Activated effector memory CD4-positive, alpha-beta T cell treated with Interleukin-2 at 50 U/mL for 16 hours (primary cell): ENCODE data around the gene IQUB.
"Not testable (repeated sequence)": the region's sequence is repeated elsewhere in the genome, so short reads cannot be mapped to it uniquely, and the experiment has no call there.

Source experiments
- DNase-seq: peaks from one replicate; pipeline ENCODE4 v3.0.0-alpha.2; 2020

IQUB gene

DNA sequence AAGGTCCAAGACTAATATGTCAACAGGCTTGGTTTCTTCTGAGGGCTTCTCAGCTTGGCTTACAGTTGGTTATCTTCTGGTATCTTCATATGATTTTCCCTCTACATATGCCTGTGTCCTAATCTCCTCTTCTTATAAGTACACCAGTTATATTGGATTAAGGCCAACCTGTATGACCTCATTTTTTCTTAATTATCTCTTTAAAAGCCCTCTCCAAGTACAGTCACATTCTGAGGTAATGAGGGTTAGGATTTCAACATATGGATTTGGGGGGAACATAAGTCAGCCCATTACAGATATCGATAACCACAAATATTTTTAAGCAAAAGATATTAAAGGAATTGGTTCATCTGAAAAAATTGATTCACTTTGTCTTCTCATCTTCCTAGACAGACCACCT is 49.2 kb downstream of the IQUB start:
- no peak for DNase-seq

DNA sequence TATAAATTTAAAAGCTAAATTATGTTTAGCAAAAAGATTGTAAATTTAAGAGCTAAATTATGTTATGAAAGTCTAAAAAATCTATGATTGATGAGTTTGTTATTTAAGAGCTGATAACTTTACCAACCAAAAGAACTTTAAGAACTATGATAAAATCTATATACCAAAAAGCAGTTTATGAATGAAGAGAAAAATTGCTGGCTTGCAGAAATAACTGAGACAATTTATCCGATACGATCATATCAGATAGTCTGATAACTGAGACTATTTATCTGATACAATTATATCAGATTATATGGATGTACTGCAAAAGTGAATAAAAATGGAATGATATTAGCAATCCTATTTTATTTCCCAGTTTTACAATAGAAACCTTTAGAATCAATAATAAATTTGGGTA is 50.2 kb downstream of the IQUB start:
- no peak for DNase-seq

DNA sequence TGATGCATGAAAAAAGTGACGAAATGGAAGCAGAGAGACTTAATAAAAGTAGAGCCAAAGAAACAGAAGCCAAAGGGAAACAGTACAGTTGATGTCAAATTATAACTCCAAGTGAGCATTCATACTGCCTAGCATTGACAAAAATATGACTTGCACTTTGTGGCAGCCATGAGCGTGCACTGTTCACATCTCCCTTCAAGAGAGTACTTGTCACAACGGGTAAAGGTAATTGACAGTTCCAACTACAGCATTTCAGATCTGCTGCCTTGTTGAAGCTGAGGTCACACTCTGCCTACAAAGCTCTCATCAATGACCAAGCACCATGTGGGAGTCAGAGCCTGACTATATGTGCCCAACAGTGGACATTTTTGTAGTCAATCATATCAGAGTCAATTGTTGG is 54.3 kb downstream of the IQUB start:
- no peak for DNase-seq

DNA sequence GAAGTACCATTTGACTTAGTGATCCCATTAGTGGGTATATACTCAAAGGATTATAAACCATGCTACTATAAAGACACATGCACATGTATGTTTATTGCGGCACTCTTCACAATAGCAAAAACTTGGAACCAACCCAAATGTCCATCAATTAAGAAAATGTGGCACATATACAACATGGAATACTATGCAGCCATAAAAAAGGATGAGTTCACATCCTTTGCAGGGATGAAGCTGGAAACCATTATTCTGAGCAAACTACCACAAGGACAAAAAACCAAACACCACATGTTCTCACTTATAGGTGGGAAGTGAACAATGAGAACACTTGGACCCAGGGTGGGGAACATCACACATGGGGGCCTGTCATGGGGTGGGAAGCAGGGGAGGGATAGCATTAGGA is 56.3 kb downstream of the IQUB start:
- not testable (repeated sequence) for DNase-seq

DNA sequence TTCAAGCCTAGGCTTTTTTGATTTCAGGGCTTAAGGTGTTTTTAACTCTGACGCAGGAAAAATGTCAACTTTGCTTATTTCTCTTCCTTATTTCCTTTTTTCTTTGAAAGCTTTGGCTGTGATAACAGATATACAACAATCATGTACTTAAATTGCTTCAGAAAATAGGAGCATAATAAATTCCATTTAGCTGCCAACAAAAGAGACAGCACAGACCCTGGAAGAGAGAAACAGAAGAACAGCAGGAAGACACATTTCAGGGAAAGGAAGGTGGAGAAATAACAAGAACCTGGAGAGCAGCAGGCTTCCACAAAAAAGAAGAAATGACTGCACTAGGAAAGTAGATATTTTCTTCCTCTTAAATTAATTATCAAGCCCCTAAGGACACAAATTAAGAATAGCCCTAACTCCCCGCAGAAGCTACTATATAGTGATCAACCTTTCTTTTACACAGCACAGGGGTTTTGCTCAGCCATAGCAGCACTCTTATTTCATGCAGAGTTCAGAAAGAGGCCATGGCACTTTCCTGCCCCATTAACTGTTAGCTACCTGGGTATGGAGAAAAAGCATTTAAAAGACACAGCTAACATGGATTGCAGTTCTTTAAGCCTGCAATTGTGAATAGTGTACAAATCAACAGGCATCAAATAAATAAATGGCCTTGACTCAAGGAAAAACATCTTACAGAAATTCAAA is 61.5 kb downstream of the IQUB start:
- no peak for DNase-seq

DNA sequence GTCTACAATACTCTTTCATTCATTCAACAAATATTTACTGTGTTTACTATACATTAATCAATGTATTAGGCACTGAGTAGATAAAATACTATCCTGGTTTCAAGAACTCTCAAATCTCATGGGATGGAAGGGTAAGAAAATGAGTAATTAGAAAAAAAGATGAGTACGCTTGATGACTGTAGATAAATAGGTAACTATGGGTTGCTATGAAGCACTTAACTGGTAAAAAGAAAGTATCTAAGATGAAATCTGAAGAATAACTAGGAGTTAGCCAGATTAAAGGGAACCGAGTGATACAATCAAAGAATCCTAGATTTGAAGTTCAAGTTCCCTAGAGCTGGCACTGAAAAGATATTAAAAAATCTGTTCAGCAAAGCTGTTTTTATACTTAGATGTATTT is 62.1 kb downstream of the IQUB start:
- DNase-seq: no peak

DNA sequence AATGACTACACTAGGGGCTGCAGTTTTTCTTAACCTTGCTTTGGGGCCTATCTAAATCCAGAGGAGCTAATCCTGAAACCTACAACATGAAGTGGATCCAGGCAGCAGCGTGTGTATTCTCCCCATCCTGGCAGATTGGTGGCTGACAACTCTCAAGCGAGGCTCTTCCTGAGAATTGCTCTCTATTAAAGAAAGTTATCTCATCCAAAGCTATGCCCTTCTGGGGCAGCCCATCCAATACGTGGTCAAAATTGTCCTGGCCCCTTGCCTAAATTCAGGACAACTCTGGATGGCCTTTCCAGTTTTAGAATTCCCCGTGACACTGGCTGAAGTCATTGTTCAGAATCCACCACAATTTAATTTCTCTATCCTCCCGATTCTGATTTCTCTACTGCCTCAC is 66.1 kb downstream of the IQUB start:
- no peak for DNase-seq

DNA sequence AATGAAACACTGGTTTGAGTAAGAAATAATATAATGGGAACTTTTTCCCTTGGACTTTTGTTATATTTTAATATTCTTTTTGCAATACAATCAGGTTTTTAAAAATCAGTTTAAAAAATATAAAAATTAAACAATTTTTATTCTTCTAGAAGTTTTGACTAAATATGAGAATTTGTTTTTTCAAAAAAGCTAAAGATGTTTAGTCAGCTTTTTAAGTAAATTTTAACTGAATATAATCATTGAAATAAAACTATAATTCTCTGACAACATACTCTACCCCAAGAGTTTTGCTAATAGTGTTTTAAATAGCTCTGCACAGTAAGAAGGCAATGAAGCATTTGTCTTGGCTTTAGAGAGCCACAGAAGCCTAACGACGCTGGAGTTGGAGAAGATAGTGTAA is 70.5 kb downstream of the IQUB start:
- DNase-seq: no peak

DNA sequence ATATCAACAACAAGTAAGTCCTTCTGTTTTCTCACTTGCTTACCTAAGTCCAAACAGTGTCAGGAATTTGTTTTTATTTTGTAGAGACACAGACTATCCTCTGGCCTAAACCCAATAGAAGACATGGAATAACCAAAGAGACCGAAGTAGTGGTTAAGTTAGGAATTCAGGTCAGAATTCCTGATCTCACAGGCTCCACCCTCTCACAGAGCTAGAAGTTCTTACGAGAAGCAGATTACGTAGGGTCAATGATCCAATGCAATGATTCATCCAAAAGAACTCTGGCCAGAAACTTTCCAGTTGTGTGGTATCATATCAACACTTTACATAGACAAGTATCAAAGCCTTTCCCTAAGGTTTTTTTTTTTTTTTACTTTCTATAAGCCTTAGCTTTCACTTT is 73.8 kb downstream of the IQUB start:
- DNase-seq: no peak

DNA sequence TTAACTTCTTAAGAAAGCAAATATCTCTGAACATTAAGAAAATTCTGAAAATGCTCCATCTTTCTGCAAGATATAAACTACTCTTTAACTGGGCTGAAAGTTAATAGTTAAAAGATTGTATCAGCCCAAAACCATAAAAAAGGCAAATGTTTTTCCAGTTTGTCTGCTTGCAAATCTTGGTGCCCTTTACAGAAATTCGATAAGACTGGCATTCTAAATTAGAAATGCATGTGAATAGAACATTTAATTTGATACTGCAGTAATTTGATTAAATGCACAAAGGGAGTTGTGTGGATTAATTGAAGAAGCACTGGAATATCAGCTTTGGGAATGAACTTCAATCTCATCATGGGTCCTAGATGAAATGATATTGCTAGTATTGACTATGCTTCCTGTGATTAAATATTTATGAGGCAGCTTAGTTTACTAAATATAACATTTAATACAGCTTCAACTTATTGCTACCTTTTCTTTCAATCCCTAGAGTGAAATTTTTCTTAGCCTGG is 78.4 kb downstream of the IQUB start:
- no peak for DNase-seq

DNA sequence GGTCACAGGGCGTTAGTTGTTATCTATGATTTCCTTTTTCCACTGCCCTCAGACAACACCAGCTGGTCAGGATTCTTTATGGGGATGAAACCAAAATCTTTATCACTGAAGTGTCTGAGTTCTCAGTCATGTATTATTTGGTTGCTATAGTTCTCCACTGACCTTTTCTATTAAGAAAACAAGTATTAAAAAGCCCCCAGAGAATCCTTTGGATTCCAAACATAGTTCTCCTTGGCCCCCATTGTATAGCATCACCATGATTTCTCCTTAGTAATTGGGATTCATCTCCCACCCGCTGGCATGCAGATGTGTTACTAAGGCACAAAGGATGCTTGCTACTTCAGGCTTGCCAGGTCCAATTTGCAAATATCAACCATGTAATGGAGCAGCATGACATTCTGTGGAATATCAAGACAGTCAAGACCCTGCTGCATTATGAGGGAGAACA is 94.3 kb downstream of the IQUB start:
- DNase-seq: no peak

DNA sequence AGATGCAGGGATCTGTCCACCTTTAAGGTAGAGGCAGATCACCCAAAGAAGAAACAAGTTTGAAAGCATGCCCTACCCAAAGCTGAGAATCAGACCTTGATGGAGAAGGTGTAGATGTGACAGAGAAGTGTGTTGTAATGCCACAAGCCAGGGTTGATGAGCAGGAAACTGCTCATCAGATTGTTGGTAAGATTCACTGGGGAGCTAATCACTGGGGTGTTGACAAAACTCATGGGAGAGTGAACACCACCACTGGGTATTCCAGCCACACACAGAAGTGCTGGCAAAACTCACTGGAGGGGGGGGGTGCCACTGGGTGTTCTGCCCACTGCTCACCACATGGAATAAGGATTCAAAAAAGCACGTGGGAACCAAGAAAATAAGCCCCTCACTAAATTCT is 95.2 kb downstream of the IQUB start:
- DNase-seq: no peak

DNA sequence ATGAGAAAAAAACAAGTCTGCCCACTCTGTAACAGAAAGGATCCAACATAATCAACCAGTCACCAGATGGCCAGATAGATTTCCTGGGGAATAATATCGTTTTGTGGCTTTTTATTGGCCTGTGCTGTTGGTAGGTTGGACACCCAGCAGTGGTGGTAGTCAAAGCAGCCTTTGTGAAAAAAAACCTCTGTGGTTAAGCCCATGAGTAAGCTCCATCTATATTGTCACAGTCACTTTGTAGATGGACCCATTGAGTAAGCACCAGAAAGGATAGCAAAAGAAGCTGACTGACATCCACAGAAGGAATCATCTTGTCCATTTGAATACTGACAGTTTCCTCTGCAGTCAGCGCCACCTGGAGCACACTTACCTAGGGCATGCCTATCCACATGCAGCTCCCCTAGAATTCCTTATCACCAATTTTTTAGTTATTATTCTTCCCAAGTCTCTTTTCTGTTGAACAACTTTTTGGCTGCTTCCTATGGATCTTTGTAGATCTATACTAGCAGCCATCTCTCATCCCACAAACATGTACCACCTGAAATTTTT is 96.9 kb downstream of the IQUB start:
- DNase-seq: no peak

DNA sequence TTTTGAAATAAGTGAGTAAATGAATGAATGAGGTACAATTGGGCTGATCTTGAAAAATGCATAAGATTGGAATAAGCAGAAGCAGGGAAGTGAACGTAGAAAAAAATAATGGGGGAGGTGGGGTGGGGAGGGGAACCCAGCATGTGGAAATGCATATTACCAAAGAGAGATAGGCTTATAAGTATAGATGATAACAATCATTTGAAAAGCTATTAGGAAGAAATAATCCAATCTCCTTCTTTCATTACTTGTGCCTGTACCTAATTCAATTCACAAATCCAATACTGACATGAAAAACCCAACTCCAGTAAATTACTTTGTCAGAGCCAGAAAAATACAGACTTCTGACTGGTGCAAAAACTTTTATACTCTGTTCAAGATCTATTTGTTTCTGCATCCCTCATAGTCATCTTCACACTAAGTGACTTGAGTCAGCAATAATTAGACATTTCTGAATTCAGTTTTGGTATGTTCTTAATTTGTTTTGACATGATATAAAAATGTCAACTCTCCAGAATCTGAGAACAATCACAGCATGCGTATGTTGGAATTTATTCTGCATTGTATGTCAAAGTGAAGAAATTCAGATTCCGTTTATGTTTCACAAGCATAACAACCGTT is 99.2 kb downstream of the IQUB start:
- DNase-seq: no peak

DNA sequence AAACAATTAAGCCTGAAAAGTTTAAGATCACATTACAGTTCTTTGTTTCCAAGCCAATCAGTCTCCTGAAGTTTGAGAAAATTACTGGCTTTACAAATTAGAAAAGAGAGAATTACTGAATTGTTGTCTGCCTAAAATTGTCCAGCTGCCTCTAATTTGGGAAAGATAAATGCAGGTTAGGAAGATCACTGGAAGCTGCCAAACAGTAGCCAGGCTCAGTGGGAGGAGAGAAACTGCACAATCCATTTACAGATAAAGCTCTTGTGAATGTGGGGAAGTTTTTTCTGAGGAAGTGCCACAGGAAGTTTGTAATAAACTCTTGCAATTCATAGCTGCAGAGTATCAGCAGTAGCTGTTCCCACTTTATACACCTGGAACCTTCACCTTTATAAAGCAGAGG is 100.7 kb downstream of the IQUB start:
- no peak for DNase-seq

DNA sequence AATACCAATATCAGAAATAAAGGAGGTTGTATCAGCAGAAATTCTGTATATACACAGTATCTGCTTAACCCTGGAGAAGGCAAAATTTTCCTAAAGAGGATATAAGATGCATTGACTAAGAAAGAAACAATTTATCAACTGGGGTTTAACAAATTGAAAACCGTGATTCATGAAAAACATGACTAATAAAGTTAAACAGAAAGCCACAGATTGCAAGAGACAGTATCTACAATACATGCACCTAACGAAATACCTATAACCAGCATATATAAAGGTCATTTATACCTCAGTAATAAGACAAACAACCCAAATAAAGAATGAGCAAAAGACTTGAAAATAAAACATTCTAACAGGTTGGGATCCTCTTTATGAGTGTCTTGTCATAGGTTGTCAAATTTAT is 101.8 kb downstream of the IQUB start:
- DNase-seq: no peak

DNA sequence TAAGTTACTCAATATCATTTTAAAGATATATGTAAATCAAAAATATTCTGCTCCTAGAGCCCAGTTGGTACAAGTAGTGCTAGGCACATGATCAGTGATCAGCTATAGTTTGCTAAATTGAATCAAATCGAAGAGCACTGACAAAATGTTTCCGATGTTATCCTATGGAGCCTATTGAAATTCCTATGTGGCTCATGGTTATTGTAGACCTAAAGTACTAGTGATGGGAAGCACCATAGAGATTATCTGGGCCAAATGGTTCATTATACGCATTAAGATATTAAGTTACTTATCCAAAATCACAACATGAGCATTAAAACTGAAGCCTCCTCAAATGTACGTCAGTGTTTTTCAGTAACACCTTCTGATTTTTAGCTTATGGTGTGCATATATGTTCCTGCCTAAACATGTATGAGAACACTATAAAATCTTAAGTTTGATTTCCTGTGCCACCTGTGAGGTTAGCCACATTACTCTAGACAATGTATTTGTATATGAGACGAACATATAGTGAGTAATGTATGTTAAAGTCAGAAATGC is 103.2 kb downstream of the IQUB start:
- DNase-seq: no peak

DNA sequence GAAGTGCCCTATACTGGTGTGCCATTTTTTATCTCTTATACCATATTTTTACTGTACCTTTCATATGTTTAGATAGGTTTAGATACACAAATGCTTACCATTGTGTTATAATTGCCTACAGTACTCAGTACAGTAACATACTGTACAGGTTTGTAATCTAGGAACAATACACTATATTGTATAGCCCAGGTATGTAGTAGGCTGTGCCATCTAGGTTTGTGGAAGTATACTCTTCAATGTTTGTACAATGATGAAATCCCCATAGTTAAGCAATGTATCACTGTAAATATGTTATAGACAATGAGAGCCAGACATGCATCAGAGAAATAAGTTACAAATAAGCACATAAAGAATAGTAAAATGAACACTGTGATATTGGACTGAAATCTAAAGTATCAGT is 109.1 kb downstream of the IQUB start:
- no peak for DNase-seq

DNA sequence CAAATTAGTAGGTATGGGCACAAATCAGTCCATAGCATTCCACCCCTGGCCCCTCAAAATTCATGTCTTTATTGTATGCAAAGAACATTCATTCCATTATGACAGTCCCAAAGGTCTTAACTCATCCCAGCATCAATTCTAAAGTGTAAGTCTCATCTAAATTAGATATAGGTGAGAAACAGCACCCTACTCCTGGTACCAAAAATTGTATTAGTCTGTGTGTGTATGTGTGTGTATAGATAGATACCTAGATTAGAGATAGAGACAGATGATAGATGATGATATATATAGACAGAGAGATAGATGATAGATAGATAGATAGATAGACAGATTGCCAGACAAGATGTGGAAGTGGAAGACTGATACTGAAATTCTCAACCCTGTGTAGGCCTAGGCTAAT is 109.9 kb downstream of the IQUB start:
- no peak for DNase-seq

DNA sequence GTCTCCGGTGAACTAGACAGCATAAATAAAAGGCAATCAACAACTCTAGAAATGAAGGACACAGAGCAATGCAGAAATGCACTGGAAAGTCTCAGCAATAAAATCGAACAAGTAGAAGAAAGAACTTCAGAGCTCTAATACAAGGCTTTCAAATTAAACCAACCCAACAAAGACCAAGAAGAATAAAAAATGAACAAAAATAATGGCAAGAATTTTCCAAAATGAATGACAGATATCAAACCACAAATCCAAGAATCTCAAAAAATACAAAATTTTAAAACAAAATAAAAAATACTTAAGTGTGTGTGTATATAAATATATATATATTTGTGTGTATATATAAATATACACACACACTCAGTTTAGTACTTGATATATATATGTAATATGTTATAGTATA is 110.8 kb downstream of the IQUB start:
- no peak for DNase-seq

DNA sequence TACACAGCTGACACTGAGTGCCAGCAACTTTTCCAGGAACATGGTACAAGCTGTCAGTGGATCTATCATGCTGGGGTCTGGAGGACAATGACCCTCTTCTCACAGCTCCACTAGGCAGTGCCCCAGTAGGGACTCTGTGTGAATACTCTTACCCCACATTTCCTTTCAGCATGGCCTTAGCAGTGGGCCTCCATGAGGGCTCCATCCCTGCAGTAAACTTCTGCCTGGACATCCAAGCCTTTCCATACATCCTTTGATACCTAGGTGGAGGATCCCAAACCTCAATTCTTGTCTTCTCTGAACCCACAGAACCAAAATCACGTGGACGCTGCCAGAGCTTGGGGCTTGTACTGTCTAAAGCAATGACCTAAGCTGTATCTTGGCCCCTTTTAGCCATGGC is 116.8 kb downstream of the IQUB start:
- DNase-seq: no peak

DNA sequence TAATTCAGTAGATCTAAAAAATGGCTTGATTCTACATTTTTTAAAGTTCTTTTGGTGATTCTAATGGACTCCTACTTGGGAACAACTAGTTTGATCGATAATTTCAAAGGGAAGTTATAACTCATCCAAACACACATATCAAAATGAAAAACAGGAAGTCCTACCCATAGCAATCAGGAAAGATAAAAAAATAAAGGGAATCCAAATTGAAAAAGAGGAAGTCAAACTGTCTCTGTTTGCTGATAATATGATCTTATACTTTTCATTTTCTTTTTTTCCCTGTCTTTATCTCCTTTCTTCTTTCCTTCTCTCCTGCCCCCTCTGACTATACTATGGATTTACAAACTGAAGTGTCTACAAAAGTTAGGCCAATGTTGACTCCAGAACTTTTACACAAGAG is 118.8 kb downstream of the IQUB start:
- DNase-seq: no peak

DNA sequence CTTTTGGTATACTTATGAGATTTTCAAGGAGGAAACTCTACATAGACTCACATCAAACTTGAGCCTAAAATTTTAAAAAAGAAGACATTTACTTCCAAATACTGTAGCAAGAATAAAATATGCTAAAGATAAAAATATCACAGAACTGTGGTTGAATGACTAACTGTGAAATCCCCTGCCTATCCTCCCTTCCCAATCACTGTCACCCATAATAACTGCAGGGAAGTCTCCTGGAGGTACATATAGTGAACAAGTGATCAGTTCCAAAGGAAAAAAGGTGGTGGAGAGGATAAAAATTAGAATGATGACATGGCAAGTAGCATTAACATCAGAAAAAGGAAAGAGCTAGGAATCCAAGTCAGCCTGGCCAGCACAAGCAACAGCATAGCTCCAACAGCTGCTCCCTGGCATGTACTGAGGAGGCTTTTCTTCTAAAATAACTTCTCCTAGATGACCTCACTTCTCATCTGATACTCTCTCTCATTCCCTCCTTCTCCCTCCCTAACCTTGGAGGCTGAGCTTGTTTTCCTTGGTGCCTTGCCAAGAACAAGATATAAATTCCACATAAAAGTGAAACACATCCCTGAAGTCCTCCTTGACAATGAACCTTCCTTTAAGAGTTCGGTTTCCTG is 124.0 kb downstream of the IQUB start:
- DNase-seq: no peak

DNA sequence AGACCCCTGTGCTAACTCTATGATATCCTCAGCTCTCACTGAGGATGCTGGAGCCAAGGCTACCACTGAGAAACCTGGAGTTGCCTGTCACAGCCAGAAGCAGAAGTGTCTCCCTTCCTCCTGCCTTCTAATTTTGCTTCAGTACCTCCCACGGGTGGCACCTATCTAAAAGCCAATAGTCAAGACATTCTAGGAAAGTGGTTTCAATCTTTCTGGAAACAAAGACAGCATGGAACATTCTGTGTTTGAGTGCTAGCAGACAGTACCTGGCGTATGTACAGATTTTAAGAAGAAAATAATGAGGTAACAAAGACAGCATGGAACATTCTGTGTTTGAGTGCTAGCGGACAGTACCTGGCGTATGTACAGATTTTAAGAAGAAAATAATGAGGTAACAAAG is 126.4 kb downstream of the IQUB start:
- DNase-seq: not testable (repeated sequence)
